Caco-2 (cell line): ENCODE data around the gene HNRNPU. TPM values are rescaled to one million over a fixed set of nuclear protein-coding genes. Genes with fewer than 3 reads are reported as not detected.
A peak's percentile ranks its signal among the peaks of the same experiment; 100 is the strongest.
"Not testable (repeated sequence)": the region's sequence is repeated elsewhere in the genome, so short reads cannot be mapped to it uniquely, and the experiment has no call there.

ENCODE experiments used
- BruUV-seq: library from RNA; stranded (reverse); fragments of 400-500 nt; replicated peaks from 2 replicates; lab custom pipeline; 2021; lab: Mats Ljungman, UMichigan
- CTCF ChIA-PET: fragments of 300-600 bp; sonication (Branson Sonifier 250); formaldehyde crosslinking; loops from one replicate; lab custom pipeline; 2022; ENCODE audit warnings: antibody characterized with exemption; lab: Charles Lee
- POLR2A ChIA-PET: fragments of 300-600 bp; sonication (Branson Sonifier 250); formaldehyde crosslinking; loops from one replicate; lab custom pipeline; 2022; ENCODE audit warnings: antibody characterized with exemption; lab: Charles Lee
- DNase-seq, 2 experiments: peaks; one replicate each; pipeline versions ENCODE4 v3.0.0 to v3.0.0-alpha.2; 2020 to 2022
- H3K27me3 ChIP-seq: replicated peaks from 2 replicates; pipeline ENCODE4 v1.6.0; 2011; ENCODE audit warnings: low read length; ENCODE audit not compliant: control insufficient read depth, insufficient read depth
- H3K36me3 ChIP-seq: 2 replicates; pipeline ENCODE4 v1.5.1; 2011; ENCODE audit warnings: low read length; ENCODE audit not compliant: control insufficient read depth, insufficient read depth
- H3K4me1 ChIP-seq: fragments of 250-450 bp; sonication (Bioruptor Pico); 2 replicates; pipeline ENCODE4 v1.5.1; 2020; ENCODE audit warnings: mild to moderate bottlenecking
- H3K4me3 ChIP-seq: 2 replicates; pipeline ENCODE4 v1.5.1; 2011; ENCODE audit warnings: low read depth, mild to moderate bottlenecking, control low read depth, low read length
- H3K9me3 ChIP-seq: fragments of 250-450 bp; sonication (Bioruptor Pico); 2 replicates; pipeline ENCODE4 v1.5.1; 2020; ENCODE audit warnings: mild to moderate bottlenecking, moderate library complexity
- H3K27ac Mint-ChIP-seq: one replicate; pipeline ENCODE4 v1.8.0; 2022; ENCODE audit warnings: mixed read lengths; ENCODE audit not compliant: unreplicated experiment
- H3K27me3 Mint-ChIP-seq: one replicate; pipeline ENCODE4 v1.8.0; 2022; ENCODE audit warnings: mixed read lengths; ENCODE audit not compliant: insufficient read depth, unreplicated experiment
- H3K36me3 Mint-ChIP-seq: one replicate; pipeline ENCODE4 v1.8.0; 2022; ENCODE audit warnings: mild to moderate bottlenecking, mixed read lengths; ENCODE audit not compliant: insufficient read depth, unreplicated experiment
- H3K4me1 Mint-ChIP-seq: one replicate; pipeline ENCODE4 v1.8.0; 2022; ENCODE audit warnings: low read depth, mixed read lengths; ENCODE audit not compliant: unreplicated experiment
- H3K4me3 Mint-ChIP-seq: one replicate; pipeline ENCODE4 v1.8.0; 2022; ENCODE audit warnings: mild to moderate bottlenecking, moderate library complexity, mixed read lengths; ENCODE audit not compliant: unreplicated experiment
- H3K9me3 Mint-ChIP-seq: one replicate; pipeline ENCODE4 v1.8.0; 2022; ENCODE audit warnings: mixed read lengths; ENCODE audit not compliant: unreplicated experiment
- CTCF ChIP-seq, 2 experiments: fragments of 200-600 bp in 1 of 2; IDR thresholded peaks; 1 replicate in 1 of 2; 2 replicates in 1 of 2; pipeline versions ENCODE4 v1.5.1 to v1.8.0; 2011 to 2022; ENCODE audit warnings: antibody characterized with exemption in 1 of 2, control low read depth in 1 of 2, inconsistent platforms in 1 of 2, low read depth in 1 of 2, low read length in 1 of 2, mild to moderate bottlenecking in 1 of 2, moderate library complexity in 1 of 2; ENCODE audit not compliant: insufficient read depth in 1 of 2, severe bottlenecking in 1 of 2, unreplicated experiment in 1 of 2
- intact Hi-C: fragments of 100-400 bp; cut with micrococcal nuclease; formaldehyde crosslinking; loops from one replicate; pipeline ENCODE4 v1.10.0; 2022; ENCODE audit not compliant: unreplicated experiment
- total RNA-seq: library from RNA; stranded (reverse); gene quantifications from 2 replicates; pipeline ENCODE4 v1.2.3, GENCODE V29; 2022

HNRNPU gene
- total RNA-seq, 1 experiment from 2014 or later: 478 TPM

- intact Hi-C loops: loop anchor here (1.0 to 10.0 kb wide), 7 partner anchors 29 to 380 kb away; partner anchors contain the start of gene ADSS2
- no peaks in the 10 kb centered on the region for H3K9me3 ChIP-seq
- ChIA-PET CTCF (interaction anchor here (1.7 kb wide), 1 partner anchor 231 kb away, joined by 9 read pairs; no protein-coding TSS in a partner anchor), POLR2A (interaction anchor here (0.6 to 2.4 kb wide), 7 partner anchors 17 to 420 kb away, joined by 3 to 23 read pairs (median 4); partner anchors contain the start of gene HNRNPU)
- TF ChIP-seq CTCF (IDR thresholded peaks at IDR 0.05; ENCODE audit: insufficient read depth in 1 of 2, low read depth in 1 of 2, low read length in 1 of 2, severe bottlenecking in 1 of 2, unreplicated experiment in 1 of 2): no peak
- no peaks in the 10 kb centered on the region; the same call in 1 of the 2 replicates for H3K36me3 ChIP-seq
- Mint-ChIP-seq H3K27me3 (no peaks in the 10 kb centered on the region), H3K27ac (peak overlapping the region; percentile 100), H3K4me1 (peaks cover 22% of the 10 kb centered on the region), H3K36me3 (peaks cover 57% of the 10 kb centered on the region), H3K9me3 (no peaks in the 10 kb centered on the region), H3K4me3 (peak overlapping the region; percentile 97)
- DNase-seq: peak in 1 of 2 experiments; percentile 96
- peak overlapping the region; percentile 62 for H3K4me3 ChIP-seq
- TSS peak; percentile 98 for BruUV-seq
- peaks cover 23% of the 10 kb centered on the region; the same call in 1 of the 2 replicates for H3K4me1 ChIP-seq
- H3K27me3 ChIP-seq: no peaks in the 10 kb centered on the region
These were observed 29.6 kb downstream of the HNRNPU start for GRCh38 chr1:244834543-244835275.

DNA sequence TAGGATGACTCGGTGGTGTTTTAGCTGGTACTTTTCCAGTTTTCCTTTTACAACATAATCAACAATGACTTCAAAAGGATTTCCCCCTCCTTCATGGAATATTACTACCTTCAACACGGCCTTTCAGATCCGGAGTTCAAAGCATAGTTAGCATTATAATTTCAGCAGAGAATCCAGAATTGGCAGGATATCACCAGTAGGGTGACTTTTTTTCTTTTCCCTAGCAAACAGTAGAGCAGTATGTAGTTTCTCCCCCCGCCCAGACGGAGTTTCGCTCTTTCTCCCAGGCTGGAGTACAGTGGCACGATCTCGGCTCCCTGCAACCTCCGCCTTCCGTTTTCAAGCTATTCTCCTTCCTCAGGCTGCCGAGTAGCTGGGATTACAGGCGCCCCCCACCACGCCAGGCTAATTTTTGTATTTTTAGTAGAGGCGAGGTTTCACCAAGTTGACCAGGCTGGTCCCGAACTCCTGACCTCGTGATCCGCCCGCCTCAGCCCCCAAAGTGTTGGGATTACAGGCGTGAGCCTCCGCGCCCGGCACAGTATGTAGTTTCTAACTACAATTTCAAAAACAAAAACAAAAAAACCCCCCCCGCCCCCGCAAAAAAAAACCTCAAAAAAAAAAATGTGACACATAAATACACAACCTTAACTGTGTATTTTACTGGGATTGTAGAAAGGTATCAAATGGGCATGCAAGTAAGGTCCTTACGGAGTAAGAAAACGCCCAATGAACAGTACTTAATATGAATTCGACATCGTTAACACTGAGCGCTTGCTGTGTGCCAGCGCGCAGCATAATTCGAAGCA, 30.4 kb downstream of the HNRNPU start:
- Histone ChIP-seq H3K9me3 (no peaks in the 10 kb centered on the region), H3K36me3 (no peaks in the 10 kb centered on the region; the same call in 1 of the 2 replicates), H3K4me3 (peak overlapping the region; percentile 62), H3K4me1 (peaks cover 23% of the 10 kb centered on the region; the same call in 1 of the 2 replicates), H3K27me3 (no peaks in the 10 kb centered on the region)
- peak; percentile 83 to 86 for DNase-seq
- peaks cover 22% of the 10 kb centered on the region for H3K4me1 Mint-ChIP-seq
- no peaks in the 10 kb centered on the region for H3K9me3 Mint-ChIP-seq
- intact Hi-C loops: loop anchor here (1.0 to 10.0 kb wide), 5 partner anchors 13 to 379 kb away; partner anchors contain the start of gene ADSS2
- peaks cover 49% of the 10 kb centered on the region for H3K36me3 Mint-ChIP-seq
- peak overlapping the region; percentile 97 for H3K4me3 Mint-ChIP-seq
- no peaks in the 10 kb centered on the region for H3K27me3 Mint-ChIP-seq
- TF ChIP-seq CTCF (IDR thresholded peaks at IDR 0.05; ENCODE audit: insufficient read depth in 1 of 2, low read depth in 1 of 2, low read length in 1 of 2, severe bottlenecking in 1 of 2, unreplicated experiment in 1 of 2): peak in 1 of 2 experiments; percentile 31
- ChIA-PET CTCF (interaction anchor here (0.5 kb wide), 1 partner anchor 181 kb away, joined by 4 read pairs; no protein-coding TSS in a partner anchor), POLR2A (interaction anchor here (0.7 to 2.4 kb wide), 5 partner anchors 30 to 373 kb away, joined by 3 to 23 read pairs (median 4); partner anchors contain the start of genes CATSPERE and HNRNPU)
- H3K27ac Mint-ChIP-seq: peak overlapping the region; percentile 100
- no TSS peak for BruUV-seq

- POLR2A ChIA-PET: interaction anchor here (0.7 to 2.4 kb wide), 3 partner anchors 104 to 372 kb away, joined by 3 to 6 read pairs (median 5); partner anchors contain the start of gene CATSPERE
- CTCF ChIA-PET: interaction anchor here (0.5 kb wide), 1 partner anchor 182 kb away, joined by 4 read pairs; no protein-coding TSS in a partner anchor
- H3K27me3 ChIP-seq, DNase-seq, H3K9me3 Mint-ChIP-seq, H3K9me3 ChIP-seq, H3K27me3 Mint-ChIP-seq, H3K36me3 ChIP-seq, BruUV-seq: not testable (repeated sequence)
- Histone ChIP-seq H3K4me1 (peaks cover 22% of the 10 kb centered on the region; the same call in 1 of the 2 replicates), H3K4me3 (peak overlapping the region; percentile 62)
- H3K27ac Mint-ChIP-seq: peak overlapping the region; percentile 100
- intact Hi-C loops: loop anchor here (1.0 to 10.0 kb wide), 2 partner anchors 12 to 378 kb away; partner anchors contain the start of gene ADSS2
- H3K4me1 Mint-ChIP-seq: peaks cover 17% of the 10 kb centered on the region
- peak overlapping the region; percentile 97 for H3K4me3 Mint-ChIP-seq
- H3K36me3 Mint-ChIP-seq: peaks cover 43% of the 10 kb centered on the region
These were observed 31.1 kb downstream of the HNRNPU start for GRCh38 chr1:244833260-244833659.
